ENCODE results near the gene SUSD1. TPM values are rescaled to one million over a fixed set of nuclear protein-coding genes. Genes with fewer than 3 reads are reported as not detected.

SUSD1 gene
- 1 to 10 TPM; 8.3 to 9.9 TPM for total RNA-seq

DNA sequence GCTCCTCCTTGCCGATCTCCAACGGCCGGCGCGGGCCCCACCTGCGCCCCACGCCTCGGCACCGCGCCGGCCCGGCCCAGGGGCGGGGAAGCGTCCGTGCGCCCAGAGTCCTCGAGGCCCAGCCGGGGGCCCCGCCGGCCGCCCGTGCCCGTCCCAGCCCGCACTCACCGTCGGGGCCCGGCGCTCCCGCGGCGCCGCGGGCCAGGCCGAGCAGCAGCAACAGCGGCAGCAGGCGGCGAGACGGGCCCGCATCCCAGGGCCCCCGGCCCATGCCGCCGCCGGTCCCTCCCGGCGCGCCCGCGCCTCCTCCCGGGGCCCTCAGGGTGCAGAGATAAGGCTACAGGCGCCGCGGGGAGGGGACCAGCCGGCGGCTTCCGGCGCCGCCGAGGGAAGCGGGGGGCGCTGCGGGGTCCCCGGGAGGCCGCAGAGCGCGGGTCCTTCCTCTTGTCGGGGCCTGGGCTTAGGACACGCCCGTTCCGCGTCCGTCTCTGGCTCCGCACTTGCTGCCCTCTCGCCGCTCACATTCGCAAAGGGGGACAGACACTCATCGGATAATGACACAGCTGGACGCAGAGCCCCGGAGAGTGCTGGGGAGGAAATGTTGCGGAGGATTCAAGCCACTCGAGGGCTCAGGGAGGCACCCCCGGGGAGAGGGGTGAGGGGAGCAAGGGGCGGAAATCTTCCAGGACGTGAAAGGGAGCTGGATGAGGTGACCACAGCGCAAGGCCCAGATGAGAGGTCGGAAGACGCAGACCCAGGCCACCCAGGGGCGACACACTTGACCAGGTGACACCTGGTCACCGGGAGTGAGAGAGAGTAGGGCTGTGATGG is at the start of gene SUSD1:
Gene SUSD1 (minus strand): TSS at position 333 of the 831 bp plus-strand sequence. CDS start 62 bp downstream, at position 271.

Other genes starting within 250 kb of the SUSD1 start
- gene PTBP3, start 158.3 kb upstream of the SUSD1 start, total RNA-seq: 100 to 1,000 TPM; 133 to 149 TPM
- gene HSDL2, start 204.8 kb upstream of the SUSD1 start, total RNA-seq: 10 to 100 TPM; 12.6 to 16.3 TPM